K562 (cell line): ENCODE measurements around the gene BTG2. TPM values are rescaled to one million over a fixed set of nuclear protein-coding genes. Genes with fewer than 3 reads are reported as not detected.
A peak's percentile ranks its signal among the peaks of the same experiment; 100 is the strongest.

Experiments used
- ATAC-seq: fragments of 200-7000 bp; cut with Tn5 transposase; 3 replicates; pipeline ENCODE4 v1.9.1; 2020; ENCODE audit warnings: moderate library complexity
- BruUV-seq: library from RNA; stranded (reverse); fragments of 400-500 nt; replicated peaks from 2 replicates; lab custom pipeline; 2021; lab: Mats Ljungman, UMichigan
- CTCF ChIA-PET: fragments of 300-600 bp; formaldehyde crosslinking; extraction: SDS; loops from one replicate; lab custom pipeline; 2021; ENCODE audit warnings: low intra/inter-chr PET ratio; lab: Yijun Ruan, JAX
- POLR2A ChIA-PET: fragments of 300-600, 350-650 bp; sonication (Branson Sonifier 250); formaldehyde crosslinking; extraction: SDS; loops from one replicate; lab custom pipeline; 2021; ENCODE audit warnings: antibody characterized with exemption, inconsistent platforms; lab: Yijun Ruan, JAX
- DNase-seq, 4 experiments: peaks; one replicate each; pipeline versions ENCODE4 v3.0.0 to v3.0.0-alpha.2; 2011 to 2018; ENCODE audit warnings: low spot score in 3 of 4, mixed read lengths in 3 of 4; ENCODE audit errors: extremely low read depth in 1 of 4
- FAIRE-seq: peaks from 2 replicates; lab custom pipeline; 2011; peaks lifted over from hg19 to GRCh38; lab: Jason Lieb, UNC
- H2AFZ ChIP-seq: 2 replicates; pipeline ENCODE4 v1.6.0; 2011; ENCODE audit warnings: low read depth, low read length, control low read depth, inconsistent platforms
- H3K27ac ChIP-seq: fragments of 200-600 bp; 3 replicates; pipeline ENCODE4 v1.8.0; 2011; ENCODE audit warnings: low read depth, mild to moderate bottlenecking, control low read depth, inconsistent platforms, low read length, moderate library complexity, mixed read lengths; ENCODE audit errors: extremely low read depth
- H3K27me3 ChIP-seq, 2 experiments: fragments of 300-600 bp in 1 of 2; 2 replicates in 1 of 2; 3 replicates in 1 of 2; pipeline versions ENCODE4 v1.6.0 to v1.8.0; 2011; ENCODE audit warnings: inconsistent platforms in 2 of 2, low read length in 2 of 2, mild to moderate bottlenecking in 1 of 2, mixed read lengths in 1 of 2, moderate library complexity in 1 of 2; ENCODE audit not compliant: control insufficient read depth in 2 of 2, insufficient read depth in 2 of 2
- H3K36me3 ChIP-seq: fragments of 300-600 bp; 3 replicates; pipeline ENCODE4 v1.8.0; 2011; ENCODE audit warnings: mild to moderate bottlenecking, low read length, inconsistent platforms; ENCODE audit not compliant: control insufficient read depth, insufficient read depth
- H3K4me1 ChIP-seq, 2 experiments: fragments of 200-600 bp in 1 of 2; replicated peaks in 1 of 2; 2 replicates in 1 of 2; 3 replicates in 1 of 2; pipeline versions ENCODE4 v1.5.1 to v1.8.0; 2011; ENCODE audit warnings: inconsistent platforms in 2 of 2, low read length in 2 of 2, mild to moderate bottlenecking in 1 of 2, mixed read lengths in 1 of 2, moderate library complexity in 1 of 2; ENCODE audit not compliant: control insufficient read depth in 2 of 2, insufficient read depth in 2 of 2
- H3K4me2 ChIP-seq: 2 replicates; pipeline ENCODE4 v1.6.1; 2011; ENCODE audit warnings: low read length, control low read depth, inconsistent platforms, mixed read lengths; ENCODE audit not compliant: insufficient read depth
- H3K4me3 ChIP-seq: fragments of 200-600 bp; sonication (generic), shearing (Covaris generic); 2 replicates; pipeline ENCODE4 v1.5.1; 2016; ENCODE audit warnings: control low read depth, inconsistent platforms
- H3K79me2 ChIP-seq: fragments of 200-600 bp; 3 replicates; pipeline ENCODE4 v1.8.0; 2011; ENCODE audit warnings: low read length, inconsistent platforms; ENCODE audit not compliant: control insufficient read depth, insufficient read depth
- H3K9ac ChIP-seq, 2 experiments: 2 replicates each; pipeline versions ENCODE4 v1.6.0 to v1.6.1; 2011; ENCODE audit warnings: low read depth in 2 of 2, low read length in 2 of 2, control low read depth in 1 of 2, inconsistent platforms in 1 of 2, mild to moderate bottlenecking in 1 of 2, mixed read lengths in 1 of 2; ENCODE audit not compliant: insufficient read depth in 1 of 2
- H3K9me1 ChIP-seq: one replicate; pipeline ENCODE4 v1.6.0; 2011; ENCODE audit warnings: inconsistent platforms, mild to moderate bottlenecking, low read length, moderate library complexity; ENCODE audit not compliant: control insufficient read depth, insufficient read depth
- H3K9me3 ChIP-seq: replicated peaks from 2 replicates; pipeline ENCODE4 v1.5.1; 2011; ENCODE audit warnings: low read depth, low read length, inconsistent platforms; ENCODE audit not compliant: control insufficient read depth, insufficient read depth
- H4K20me1 ChIP-seq: replicated peaks from 2 replicates; pipeline ENCODE4 v1.6.1; 2011; ENCODE audit warnings: low read length, inconsistent platforms, mixed read lengths; ENCODE audit not compliant: control insufficient read depth, insufficient read depth
- ATF7 ChIP-seq: fragments of 450-650 bp; IDR thresholded peaks from 2 replicates; pipeline ENCODE4 v1.7.1; 2014; ENCODE audit warnings: mild to moderate bottlenecking, moderate library complexity
- CC2D1A ChIP-seq: fragments of 450-650 bp; IDR thresholded peaks from 2 replicates; pipeline ENCODE4 v1.6.1; 2017; ENCODE audit warnings: mild to moderate bottlenecking
- GABPB1 ChIP-seq: sonication (generic); formaldehyde crosslinking; IDR thresholded peaks from 2 replicates; pipeline ENCODE4 v1.8.0; 2022; ENCODE audit warnings: mild to moderate bottlenecking, missing genetic modification reagents
- HDAC1 ChIP-seq, 2 experiments: fragments of 450-650 bp; IDR thresholded peaks; 2 replicates each; pipeline ENCODE4 v1.6.1; 2016 to 2017; ENCODE audit warnings: inconsistent platforms in 1 of 2, mild to moderate bottlenecking in 1 of 2, moderate library complexity in 1 of 2
- HIVEP1 ChIP-seq: fragments of 250-450 bp; sonication (Bioruptor Pico); IDR thresholded peaks from 2 replicates; pipeline ENCODE4 v1.4.0; 2020; ENCODE audit warnings: mild to moderate bottlenecking
- MCM7 ChIP-seq, 2 experiments: fragments of 450-650 bp; IDR thresholded peaks; 2 replicates each; pipeline ENCODE4 v1.6.1; 2016 to 2018
- MTA1 ChIP-seq: fragments of 450-650 bp; IDR thresholded peaks from 2 replicates; pipeline ENCODE4 v1.6.1; 2017; ENCODE audit warnings: borderline replicate concordance
- NR2C2 ChIP-seq, 2 experiments: fragments of 200-800 bp in 1 of 2; sonication (Bioruptor generic) in 1 of 2; sonication (generic) in 1 of 2; formaldehyde crosslinking in 1 of 2; IDR thresholded peaks; 2 replicates each; pipeline versions ENCODE4 v1.6.1 to v1.8.0; 2016 to 2022; ENCODE audit warnings: mild to moderate bottlenecking in 1 of 2, missing compliant biosample characterization in 1 of 2, missing genetic modification characterization in 1 of 2, missing genetic modification reagents in 1 of 2
- TCF15 ChIP-seq: fragments of 250-450 bp; sonication (Bioruptor Pico); IDR thresholded peaks from 2 replicates; pipeline ENCODE4 v1.8.0; 2022; ENCODE audit warnings: moderate library complexity, mild to moderate bottlenecking, inconsistent platforms
- YY1 ChIP-seq, 3 experiments: IDR thresholded peaks; 2 replicates each; pipeline ENCODE4 v1.6.1; 2011; ENCODE audit warnings: low read length in 2 of 3, mild to moderate bottlenecking in 2 of 3, moderate library complexity in 2 of 3, borderline replicate concordance in 1 of 3, control low read depth in 1 of 3, low read depth in 1 of 3; ENCODE audit not compliant: insufficient read depth in 3 of 3, insufficient replicate concordance in 2 of 3, control insufficient read depth in 1 of 3, insufficient read length in 1 of 3; ENCODE audit errors: extremely low read depth in 1 of 3
- ZNF134 ChIP-seq: fragments of 250-450 bp; sonication (Bioruptor Pico); conservative IDR thresholded peaks from 2 replicates; pipeline ENCODE4 v1.4.0; 2020
- ZNF224 ChIP-seq: sonication (generic); formaldehyde crosslinking; IDR thresholded peaks from 2 replicates; pipeline ENCODE4 v1.8.0; 2022; ENCODE audit warnings: mild to moderate bottlenecking, missing genetic modification reagents
- ZNF253 ChIP-seq: fragments of 250-450 bp; sonication (Bioruptor Pico); conservative IDR thresholded peaks from 2 replicates; pipeline ENCODE4 v1.6.1; 2021; ENCODE audit warnings: mild to moderate bottlenecking
- ZNF589 ChIP-seq: fragments of 200-800 bp; sonication (Bioruptor generic); IDR thresholded peaks from 2 replicates; pipeline ENCODE4 v1.6.1; 2016; ENCODE audit warnings: low read depth, missing genetic modification characterization, missing compliant biosample characterization
- ZNF76 ChIP-seq: fragments of 250-450 bp; sonication (Bioruptor Pico); IDR thresholded peaks from 2 replicates; pipeline ENCODE4 v1.4.0; 2020; ENCODE audit warnings: mild to moderate bottlenecking, moderate library complexity, borderline replicate concordance
- ZSCAN32 ChIP-seq: fragments of 450-650 bp; formaldehyde crosslinking; IDR thresholded peaks from 2 replicates; pipeline ENCODE4 v1.4.0; 2020; ENCODE audit warnings: mild to moderate bottlenecking, moderate library complexity
- WGBS: fragments of 100-300 bp; shearing (Covaris generic); methylation state at CpG from one replicate; pipeline ENCODE4 v1.1.6; 2016; ENCODE audit warnings: low coverage, mixed read lengths; ENCODE audit not compliant: insufficient coverage; ENCODE audit errors: missing lambda C conversion rate; 5-methylcytosine and 5-hydroxymethylcytosine counted together
- in situ Hi-C: fragments of 300-500 bp; cut with MboI; formaldehyde crosslinking; loops from 4 replicates; pipeline ENCODE4 v1.15.0; 2018; ENCODE audit warnings: inconsistent platforms, mixed read lengths
- intact Hi-C: fragments of 100-400 bp; cut with micrococcal nuclease; formaldehyde crosslinking; loops from 2 replicates; pipeline ENCODE4 v1.14.2; 2022
- polyA plus RNA-seq, 8 experiments: library from polyadenylated mRNA; depleted of rRNA in 4 of 8; stranded (reverse) in 5 of 8; unstranded in 3 of 8; fragments of >200 nt; fragmentation: Nextera tagmentation in 2 of 8; fragmentation: Illumina TruSeq in 1 of 8; extraction: Ambion mirVana in 2 of 8; extraction: Trizol in 1 of 8; gene quantifications; 2 replicates each; pipeline versions ENCODE4 v1.2.1 to v1.2.3, GENCODE V29; 2011 to 2014; ENCODE audit warnings: inconsistent platforms in 1 of 8, missing spikeins in 1 of 8
- total RNA-seq, 7 experiments: library from RNA; depleted of rRNA in 6 of 7; stranded (reverse); fragments of >200 nt in 6 of 7; fragmentation: Illumina TruSeq in 2 of 7; extraction: Trizol in 2 of 7; gene quantifications; 2 replicates each; pipeline versions ENCODE4 v1.2.1 to v1.2.3, GENCODE V29; 2011 to 2021; ENCODE audit warnings: low replicate concordance in 1 of 7
- TF ChIP-seq, protein P1 (sequence below), 2 experiments: fragments of 450-650 bp; IDR thresholded peaks; 2 replicates each; pipeline ENCODE4 v1.6.1; 2018; ENCODE audit warnings: mild to moderate bottlenecking in 2 of 2, low read depth in 1 of 2; ENCODE audit not compliant: partially characterized antibody in 2 of 2

The BTG2 gene
- total and polyA plus RNA-seq, 9 of the 15 experiments (the other 6 are each of a cell fraction or from before 2014, with no cell fraction given): 2.3 to 41.9 (median 8.7) TPM

DNA sequence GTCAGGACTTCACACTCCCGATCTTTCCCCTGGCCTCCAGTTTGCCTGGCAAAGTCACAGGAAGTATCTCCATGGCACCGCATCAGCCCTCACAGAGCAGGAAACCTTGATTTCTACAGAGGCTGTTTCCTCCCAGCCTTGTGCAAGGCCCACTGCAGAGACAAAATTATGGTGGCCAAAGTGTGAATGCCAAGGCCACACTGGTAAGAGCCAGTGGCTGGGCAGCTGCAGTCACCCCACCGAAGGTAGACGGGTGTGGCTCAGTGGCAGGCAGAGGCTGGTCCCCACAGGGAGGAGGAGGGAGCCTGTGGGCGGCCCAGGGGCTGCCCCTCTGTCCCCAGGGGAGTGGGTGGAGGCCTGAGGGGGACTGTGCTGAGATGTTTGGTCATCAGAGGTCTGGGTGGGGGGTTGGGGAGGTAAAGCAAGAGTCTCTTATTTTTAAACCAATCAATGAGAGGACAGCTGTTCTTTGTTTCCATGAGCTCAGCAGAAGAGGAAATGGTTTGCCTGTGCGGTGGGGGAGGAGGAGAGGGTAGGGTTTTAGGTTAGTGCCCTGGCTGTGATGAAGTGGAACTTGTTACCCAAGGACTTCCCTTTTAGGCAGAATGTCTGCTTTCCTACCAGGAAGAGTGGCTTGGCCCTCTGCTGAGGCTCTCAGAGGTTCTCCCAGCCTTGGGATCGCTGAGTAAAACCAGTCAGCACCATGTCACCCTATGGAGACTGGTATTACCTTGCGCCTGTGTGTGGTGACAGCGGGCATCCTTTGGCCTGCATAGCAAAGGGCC is 18.0 kb upstream of the BTG2 start:
- H4K20me1 ChIP-seq: no peaks in the 10 kb centered on the region
- 38% methylated on average over 9 of the region's 9 CpGs for WGBS
- intact Hi-C loops: no loop called here
- peaks cover 47 to 68% of the 10 kb centered on the region in 2 experiments for H3K4me1 ChIP-seq
- peak overlapping the region; percentile 14; the same call in 1 of the 3 replicates for H3K27ac ChIP-seq
- H3K27me3 ChIP-seq: no peaks in the 10 kb centered on the region
- H3K4me2 ChIP-seq: peak overlapping the region; percentile 27
- no peaks in the 10 kb centered on the region for H3K79me2 ChIP-seq
- H2AFZ ChIP-seq: peak overlapping the region; percentile 78
- BruUV-seq: no TSS peak
- ChIA-PET POLR2A (interaction anchor here (0.7 to 6.6 kb wide), 4 partner anchors 11 to 99 kb away, joined by 3 to 84 read pairs (median 8); partner anchors contain the start of gene BTG2), CTCF (interaction anchor here (0.9 kb wide), 1 partner anchor 14 kb away, joined by 5 read pairs; no protein-coding TSS in a partner anchor)
- in situ Hi-C loops: no loop called here
- peak; percentile 49 for ATAC-seq
- no peaks in the 10 kb centered on the region for H3K9me3 ChIP-seq
- no peaks in the 10 kb centered on the region for H3K9me1 ChIP-seq
- peak; percentile 80 to 88 (median 86) for DNase-seq
- H3K9ac ChIP-seq: peak overlapping the region; percentile 16 to 65; a peak in 1 of 4 replicates
- FAIRE-seq: peak; percentile 72
- no peaks in the 10 kb centered on the region for H3K36me3 ChIP-seq
- no peak overlapping the region for H3K4me3 ChIP-seq
- TF ChIP-seq ZSCAN32 (CRISPR knock-in tag) (no peak), HDAC1 (IDR thresholded peaks at IDR 0.05) (peak in 1 of 2 experiments; percentile 52; a peak in 1 of 4 replicates), CC2D1A (no peak), ZNF134 (CRISPR knock-in tag) (no peak), ZNF253 (CRISPR knock-in tag) (no peak), NR2C2 (CRISPR knock-in tag; IDR thresholded peaks at IDR 0.05) (no peak), NR2C2 (tag; IDR thresholded peaks at IDR 0.05) (peak; percentile 84), ZNF224 (CRISPR knock-in tag) (no peak), GABPB1 (CRISPR knock-in tag) (no peak), MTA1 (peak; percentile 66; the same call in 1 of the 2 replicates), TCF15 (CRISPR knock-in tag) (no peak), ATF7 (peak; percentile 87), HIVEP1 (CRISPR knock-in tag) (peak; percentile 39; the same call in 1 of the 2 replicates), YY1 (IDR thresholded peaks at IDR 0.05; ENCODE audit: borderline replicate concordance in 1 of 3, control insufficient read depth in 1 of 3, extremely low read depth in 1 of 3, insufficient read depth in 3 of 3, insufficient read length in 1 of 3, insufficient replicate concordance in 2 of 3, low read depth in 1 of 3, low read length in 2 of 3) (peak in 1 of 3 experiments; percentile 44), ZNF589 (CRISPR knock-in tag) (no peak), MCM7 (IDR thresholded peaks at IDR 0.05) (no peak), ZNF76 (CRISPR knock-in tag) (no peak)
- TF ChIP-seq, protein P1, sequence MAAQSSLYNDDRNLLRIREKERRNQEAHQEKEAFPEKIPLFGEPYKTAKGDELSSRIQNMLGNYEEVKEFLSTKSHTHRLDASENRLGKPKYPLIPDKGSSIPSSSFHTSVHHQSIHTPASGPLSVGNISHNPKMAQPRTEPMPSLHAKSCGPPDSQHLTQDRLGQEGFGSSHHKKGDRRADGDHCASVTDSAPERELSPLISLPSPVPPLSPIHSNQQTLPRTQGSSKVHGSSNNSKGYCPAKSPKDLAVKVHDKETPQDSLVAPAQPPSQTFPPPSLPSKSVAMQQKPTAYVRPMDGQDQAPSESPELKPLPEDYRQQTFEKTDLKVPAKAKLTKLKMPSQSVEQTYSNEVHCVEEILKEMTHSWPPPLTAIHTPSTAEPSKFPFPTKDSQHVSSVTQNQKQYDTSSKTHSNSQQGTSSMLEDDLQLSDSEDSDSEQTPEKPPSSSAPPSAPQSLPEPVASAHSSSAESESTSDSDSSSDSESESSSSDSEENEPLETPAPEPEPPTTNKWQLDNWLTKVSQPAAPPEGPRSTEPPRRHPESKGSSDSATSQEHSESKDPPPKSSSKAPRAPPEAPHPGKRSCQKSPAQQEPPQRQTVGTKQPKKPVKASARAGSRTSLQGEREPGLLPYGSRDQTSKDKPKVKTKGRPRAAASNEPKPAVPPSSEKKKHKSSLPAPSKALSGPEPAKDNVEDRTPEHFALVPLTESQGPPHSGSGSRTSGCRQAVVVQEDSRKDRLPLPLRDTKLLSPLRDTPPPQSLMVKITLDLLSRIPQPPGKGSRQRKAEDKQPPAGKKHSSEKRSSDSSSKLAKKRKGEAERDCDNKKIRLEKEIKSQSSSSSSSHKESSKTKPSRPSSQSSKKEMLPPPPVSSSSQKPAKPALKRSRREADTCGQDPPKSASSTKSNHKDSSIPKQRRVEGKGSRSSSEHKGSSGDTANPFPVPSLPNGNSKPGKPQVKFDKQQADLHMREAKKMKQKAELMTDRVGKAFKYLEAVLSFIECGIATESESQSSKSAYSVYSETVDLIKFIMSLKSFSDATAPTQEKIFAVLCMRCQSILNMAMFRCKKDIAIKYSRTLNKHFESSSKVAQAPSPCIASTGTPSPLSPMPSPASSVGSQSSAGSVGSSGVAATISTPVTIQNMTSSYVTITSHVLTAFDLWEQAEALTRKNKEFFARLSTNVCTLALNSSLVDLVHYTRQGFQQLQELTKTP (IDR thresholded peaks at IDR 0.05; ENCODE audit: low read depth in 1 of 2, partially characterized antibody in 2 of 2): peak in 1 of 2 experiments; percentile 32
